ENCODE data around the gene NAPEPLD.

DNA sequence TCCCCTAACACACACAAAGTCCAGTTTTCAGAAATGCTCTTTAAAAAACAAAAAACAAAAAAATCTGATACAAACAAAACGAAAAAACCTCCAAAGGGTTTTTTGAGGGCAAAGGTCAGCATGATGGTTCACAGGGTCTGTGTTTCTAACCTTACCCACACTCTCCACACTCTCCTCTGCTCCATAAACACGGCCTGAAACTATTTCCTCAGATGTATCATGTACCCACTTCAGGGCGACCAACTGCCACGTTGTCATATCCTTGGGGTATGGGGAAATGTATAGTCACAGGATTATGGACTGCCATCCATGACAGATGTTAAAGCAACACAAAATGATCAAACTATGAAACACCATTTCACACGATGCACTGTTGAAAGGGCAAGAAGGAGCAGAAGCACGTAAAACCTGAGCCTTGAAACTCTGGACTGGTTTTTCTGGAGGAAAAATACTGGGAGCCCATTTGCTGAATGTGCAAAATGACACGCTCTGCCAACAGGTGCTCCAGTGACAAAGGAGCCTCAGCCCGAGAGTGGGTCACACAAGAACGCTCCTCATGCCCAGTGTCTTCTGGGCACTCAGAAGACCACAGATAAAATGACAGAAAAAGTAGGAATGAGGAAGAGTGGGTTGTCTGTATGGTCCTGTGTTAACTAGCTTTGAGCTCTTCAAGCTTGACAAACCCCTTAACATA is 15.8 kb downstream of the NAPEPLD start:
- TF ChIP-seq CTCF (conservative IDR thresholded peaks at IDR 0.05; ENCODE audit: low read length) (no peak), EZH2phosphoT487 (IDR thresholded peaks at IDR 0.05; ENCODE audit: borderline replicate concordance, low read depth, low read length) (no peak)

Measured in OCI-LY7 (cell line).